IPS-NIHi11 (cell line): ENCODE results near the gene CHST1.

Experiments
- DNase-seq: peaks from one replicate; pipeline ENCODE4 v3.0.0; 2012; ENCODE audit warnings: mixed read lengths, low spot score

The CHST1 gene

GRCh38 chr11:45644981-45645889, 20.2 kb downstream of the CHST1 start:
- DNase-seq = no peak

- DNase-seq = no peak
Observed at GRCh38 chr11:45643598-45644260, 21.7 kb downstream of the CHST1 start.

- DNase-seq = no peak
Observed at GRCh38 chr11:45641961-45642360, 23.5 kb downstream of the CHST1 start.

- DNase-seq = no peak
Observed at GRCh38 chr11:45638051-45638450, 27.4 kb downstream of the CHST1 start.

- DNase-seq = no peak
Observed at GRCh38 chr11:45635907-45636306, 29.5 kb downstream of the CHST1 start.

GRCh38 chr11:45625611-45626010, 39.8 kb downstream of the CHST1 start:
- DNase-seq = no peak

GRCh38 chr11:45624095-45624494, 41.3 kb downstream of the CHST1 start:
- DNase-seq = no peak

- DNase-seq = no peak
Observed at GRCh38 chr11:45622861-45623260, 42.6 kb downstream of the CHST1 start.

GRCh38 chr11:45622283-45622682, 43.1 kb downstream of the CHST1 start:
- DNase-seq = no peak

- DNase-seq = no peak
Observed at GRCh38 chr11:45621588-45621987, 43.8 kb downstream of the CHST1 start.

GRCh38 chr11:45620243-45620642, 45.2 kb downstream of the CHST1 start:
- DNase-seq = no peak

GRCh38 chr11:45618897-45619296, 46.5 kb downstream of the CHST1 start:
- no peak for DNase-seq

GRCh38 chr11:45617871-45618601, 47.4 kb downstream of the CHST1 start:
- no peak for DNase-seq

GRCh38 chr11:45616802-45617549, 48.4 kb downstream of the CHST1 start:
- no peak for DNase-seq

GRCh38 chr11:45615182-45615792, 50.1 kb downstream of the CHST1 start:
- no peak for DNase-seq

GRCh38 chr11:45614196-45614828, 51.1 kb downstream of the CHST1 start:
- DNase-seq = no peak

- DNase-seq = no peak
Observed at GRCh38 chr11:45610627-45611026, 54.8 kb downstream of the CHST1 start.

GRCh38 chr11:45609902-45610301, 55.5 kb downstream of the CHST1 start:
- no peak for DNase-seq

- no peak for DNase-seq
Observed at GRCh38 chr11:45609337-45609736, 56.1 kb downstream of the CHST1 start.

GRCh38 chr11:45607995-45608394, 57.4 kb downstream of the CHST1 start:
- no peak for DNase-seq
